ENCODE measurements around the gene NCAPG.

GRCh38 chr4:17781300-17782287 lies 29.2 kb upstream of the NCAPG start, which contains the start of gene FAM184B:
- TF ChIP-seq MAFF (IDR thresholded peaks at IDR 0.05; ENCODE audit: low read length), result no peak
- TF ChIP-seq ETV5 (CRISPR knock-in tag; IDR thresholded peaks at IDR 0.05; ENCODE audit: low read depth), result no peak
- TF ChIP-seq ZNF274 (IDR thresholded peaks at IDR 0.05; ENCODE audit: borderline replicate concordance, low read depth, low read length), result no peak
- TF ChIP-seq CTCF (IDR thresholded peaks at IDR 0.05 in 2 of 3, conservative IDR thresholded peaks at IDR 0.05 in 1 of 3; ENCODE audit: insufficient read depth in 2 of 3, low read depth in 1 of 3, low read length in 3 of 3), result no peak

Measured in K562 (cell line).